IMR-90 (cell line): ENCODE results near the gene TENM4.

Experiments
- BHLHE40 ChIP-seq: fragments of 150-350 bp; IDR thresholded peaks from 2 replicates; pipeline ENCODE4 v1.6.1; 2016; ENCODE audit warnings: mild to moderate bottlenecking, low read depth, low read length
- CEBPB ChIP-seq: IDR thresholded peaks from 2 replicates; pipeline ENCODE4 v1.6.1; 2012; ENCODE audit warnings: low read depth, low read length, improper control_type of control experiment
- MAZ ChIP-seq: IDR thresholded peaks from 2 replicates; pipeline ENCODE4 v1.6.1; 2012; ENCODE audit warnings: low read depth, mild to moderate bottlenecking, low read length, improper control_type of control experiment, moderate library complexity, borderline replicate concordance
- POLR2A ChIP-seq: IDR thresholded peaks from 2 replicates; pipeline ENCODE4 v1.6.1; 2012; ENCODE audit warnings: mild to moderate bottlenecking, low read depth, low read length
- RAD21 ChIP-seq: IDR thresholded peaks from 2 replicates; pipeline ENCODE4 v1.6.1; 2012; ENCODE audit warnings: low read length, improper control_type of control experiment
- RFX5 ChIP-seq: IDR thresholded peaks from 2 replicates; pipeline ENCODE4 v1.8.0; 2012; ENCODE audit warnings: low read depth, mild to moderate bottlenecking, low read length, moderate library complexity
- TF ChIP-seq, protein P1 (sequence below): conservative IDR thresholded peaks from 2 replicates; pipeline ENCODE4 v1.5.1; 2012; ENCODE audit warnings: mild to moderate bottlenecking, low read depth, low read length, improper control_type of control experiment

DNA sequence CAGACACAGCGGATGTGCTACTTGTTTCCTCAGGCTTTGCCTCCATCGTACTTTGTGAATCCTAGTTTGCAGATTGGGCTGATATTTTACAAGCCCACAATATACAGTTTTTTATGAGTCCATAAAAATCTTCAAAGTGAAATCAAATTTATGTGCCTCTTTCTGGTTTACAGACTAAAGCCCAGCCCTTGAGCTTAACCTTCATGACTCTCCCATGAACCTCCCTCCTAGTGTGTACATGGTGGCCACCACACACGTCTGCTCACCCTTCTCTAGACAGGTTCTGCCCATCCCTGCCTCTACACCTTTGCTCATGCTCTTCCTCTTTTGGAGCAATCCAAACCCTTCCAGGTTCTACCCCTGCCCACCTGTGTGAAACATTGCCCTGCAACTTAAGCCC is 129.4 kb downstream of the TENM4 start:
- no peak for TF ChIP-seq CEBPB
- TF ChIP-seq, protein P1, sequence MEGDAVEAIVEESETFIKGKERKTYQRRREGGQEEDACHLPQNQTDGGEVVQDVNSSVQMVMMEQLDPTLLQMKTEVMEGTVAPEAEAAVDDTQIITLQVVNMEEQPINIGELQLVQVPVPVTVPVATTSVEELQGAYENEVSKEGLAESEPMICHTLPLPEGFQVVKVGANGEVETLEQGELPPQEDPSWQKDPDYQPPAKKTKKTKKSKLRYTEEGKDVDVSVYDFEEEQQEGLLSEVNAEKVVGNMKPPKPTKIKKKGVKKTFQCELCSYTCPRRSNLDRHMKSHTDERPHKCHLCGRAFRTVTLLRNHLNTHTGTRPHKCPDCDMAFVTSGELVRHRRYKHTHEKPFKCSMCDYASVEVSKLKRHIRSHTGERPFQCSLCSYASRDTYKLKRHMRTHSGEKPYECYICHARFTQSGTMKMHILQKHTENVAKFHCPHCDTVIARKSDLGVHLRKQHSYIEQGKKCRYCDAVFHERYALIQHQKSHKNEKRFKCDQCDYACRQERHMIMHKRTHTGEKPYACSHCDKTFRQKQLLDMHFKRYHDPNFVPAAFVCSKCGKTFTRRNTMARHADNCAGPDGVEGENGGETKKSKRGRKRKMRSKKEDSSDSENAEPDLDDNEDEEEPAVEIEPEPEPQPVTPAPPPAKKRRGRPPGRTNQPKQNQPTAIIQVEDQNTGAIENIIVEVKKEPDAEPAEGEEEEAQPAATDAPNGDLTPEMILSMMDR, result no peak
- TF ChIP-seq MAZ, result no peak
- TF ChIP-seq RFX5, result no peak
- no peak for TF ChIP-seq BHLHE40
- TF ChIP-seq POLR2A, result no peak
- no peak for TF ChIP-seq RAD21
